CD1c-positive myeloid dendritic cell (primary cell): Measurements from ENCODE around the gene SRSF5.
"Not testable (repeated sequence)": the region's sequence is repeated elsewhere in the genome, so short reads cannot be mapped to it uniquely, and the experiment has no call there.

Experiments used
- DNase-seq: peaks from one replicate; pipeline ENCODE4 v3.0.0-alpha.2; 2016; ENCODE audit errors: extremely low spot score

Gene SRSF5

GRCh38 chr14:69766984-69767368, at the start of gene SRSF5:
SRSF5 (plus strand) TSS chr14:69767142; CDS start chr14:69768157, 1,015 bp downstream.
- DNase-seq, result peak; percentile 99

GRCh38 chr14:69718614-69719013, 48.3 kb upstream of the SRSF5 start:
- not testable (repeated sequence) for DNase-seq

GRCh38 chr14:69719501-69719951, 47.4 kb upstream of the SRSF5 start:
- DNase-seq, result peak; percentile 91

- DNase-seq, result no peak
These were observed 46.0 kb upstream of the SRSF5 start for GRCh38 chr14:69720912-69721311.

GRCh38 chr14:69726761-69727511, 40.0 kb upstream of the SRSF5 start:
- peak; percentile 91 for DNase-seq

- no peak for DNase-seq
These were observed 39.1 kb upstream of the SRSF5 start for GRCh38 chr14:69727860-69728259.

GRCh38 chr14:69731919-69732598, 34.9 kb upstream of the SRSF5 start:
- not testable (repeated sequence) for DNase-seq

- DNase-seq, result not testable (repeated sequence)
These were observed 30.5 kb upstream of the SRSF5 start for GRCh38 chr14:69736405-69736804.

- no peak for DNase-seq
These were observed 25.9 kb upstream of the SRSF5 start for GRCh38 chr14:69741055-69741454.

GRCh38 chr14:69749956-69750355, 17.0 kb upstream of the SRSF5 start:
- DNase-seq, result no peak

- no peak for DNase-seq
These were observed 16.4 kb upstream of the SRSF5 start for GRCh38 chr14:69750495-69750894.

GRCh38 chr14:69752773-69753172, 14.2 kb upstream of the SRSF5 start:
- DNase-seq, result no peak

GRCh38 chr14:69753860-69754259, 13.1 kb upstream of the SRSF5 start:
- DNase-seq, result no peak

GRCh38 chr14:69754487-69754886, 12.5 kb upstream of the SRSF5 start:
- no peak for DNase-seq

- DNase-seq, result peak; percentile 28
These were observed 11.6 kb upstream of the SRSF5 start for GRCh38 chr14:69755296-69755695.

GRCh38 chr14:69755784-69756183, 11.2 kb upstream of the SRSF5 start:
- DNase-seq, result no peak

GRCh38 chr14:69756298-69756697, 10.6 kb upstream of the SRSF5 start:
- no peak for DNase-seq

GRCh38 chr14:69760810-69761209, 6.1 kb upstream of the SRSF5 start:
- DNase-seq, result peak; percentile 60

- DNase-seq, result peak; percentile 81
These were observed 3.0 kb upstream of the SRSF5 start for GRCh38 chr14:69763761-69764510.

- DNase-seq, result peak; percentile 98
These were observed 542 bp downstream of the SRSF5 start for GRCh38 chr14:69767369-69767999.

GRCh38 chr14:69768873-69769272, 1.9 kb downstream of the SRSF5 start:
- DNase-seq, result no peak

- DNase-seq, result no peak
These were observed 2.7 kb downstream of the SRSF5 start for GRCh38 chr14:69769623-69770022.
